HUES6 (cell line): ENCODE results near the gene DOCK10.

Experiments used
- H3K27ac ChIP-seq: 2 replicates; pipeline ENCODE4 v1.7.0; 2013; ENCODE audit warnings: low read depth, mild to moderate bottlenecking, low read length, inconsistent platforms
- H3K27me3 ChIP-seq: 2 replicates; pipeline ENCODE4 v1.6.1; 2013; ENCODE audit warnings: low read length; ENCODE audit not compliant: control insufficient read depth, insufficient read depth
- H3K36me3 ChIP-seq: 2 replicates; pipeline ENCODE4 v1.6.1; 2013; ENCODE audit warnings: low read length; ENCODE audit not compliant: control insufficient read depth, insufficient read depth
- H3K4me1 ChIP-seq: 2 replicates; pipeline ENCODE4 v1.6.1; 2013; ENCODE audit warnings: low read length; ENCODE audit not compliant: control insufficient read depth, insufficient read depth
- H3K4me3 ChIP-seq: 2 replicates; pipeline ENCODE4 v1.5.1; 2013; ENCODE audit warnings: low read depth, low read length
- H3K9ac ChIP-seq: one replicate; pipeline ENCODE4 v1.6.1; 2013; ENCODE audit warnings: mild to moderate bottlenecking, low read length
- H3K9me3 ChIP-seq: 2 replicates; pipeline ENCODE4 v1.6.1; 2013; ENCODE audit warnings: low read depth, low read length; ENCODE audit not compliant: control insufficient read depth, insufficient read depth

DOCK10 gene

DNA sequence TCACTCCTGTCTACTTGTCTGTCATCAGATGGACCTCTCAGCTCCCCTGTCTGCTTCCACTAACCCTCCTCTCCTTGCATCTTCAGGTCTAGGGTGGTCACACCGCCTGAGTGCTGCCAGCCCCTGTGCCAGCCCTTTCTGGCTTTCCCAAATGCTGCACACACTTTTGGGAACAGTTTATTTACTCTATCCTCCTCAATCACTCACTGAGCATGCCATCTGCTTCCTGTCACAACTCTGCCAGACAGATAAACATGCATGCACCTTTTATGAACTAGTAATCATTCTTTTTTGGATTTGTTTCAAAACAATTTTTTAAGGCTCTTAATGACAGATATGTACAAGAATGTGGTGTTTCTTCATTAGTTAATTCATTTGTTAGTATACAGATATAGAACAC, 269.8 kb downstream of the DOCK10 start:
- Histone ChIP-seq H3K27me3 (no peaks in the 10 kb centered on the region), H3K4me1 (no peaks in the 10 kb centered on the region), H3K4me3 (no peak overlapping the region), H3K27ac (no peak overlapping the region), H3K36me3 (no peaks in the 10 kb centered on the region), H3K9me3 (0 out of 2 replicates have a peak, but pooled peaks cover 5% of the 10 kb centered on the region), H3K9ac (no peak overlapping the region)

DNA sequence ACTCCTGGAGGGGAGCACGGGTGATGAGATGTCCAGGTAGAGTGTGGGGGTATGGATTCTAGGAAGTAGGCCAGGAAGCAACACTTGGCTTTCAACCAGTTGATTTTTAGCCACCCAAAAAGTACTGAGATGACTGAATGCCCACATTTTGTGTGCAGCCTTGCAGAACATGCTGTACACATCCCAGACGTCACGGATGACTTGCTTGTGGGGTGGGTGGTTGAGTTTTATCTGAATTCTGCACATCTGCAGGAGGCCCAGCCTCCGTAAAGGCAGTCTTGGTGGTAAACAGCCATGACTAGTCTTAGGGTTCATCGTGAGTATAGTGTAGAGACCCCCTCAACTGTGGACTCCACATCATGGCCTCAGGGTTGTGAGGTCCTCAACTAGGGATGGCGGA, 272.8 kb downstream of the DOCK10 start:
- no peak overlapping the region for H3K4me3 ChIP-seq
- H3K4me1 ChIP-seq = no peaks in the 10 kb centered on the region
- no peaks in the 10 kb centered on the region for H3K27me3 ChIP-seq
- H3K9ac ChIP-seq = no peak overlapping the region
- H3K27ac ChIP-seq = no peak overlapping the region
- H3K36me3 ChIP-seq = no peaks in the 10 kb centered on the region
- H3K9me3 ChIP-seq = 0 out of 2 replicates have a peak, but pooled peaks cover 5% of the 10 kb centered on the region

- no peaks in the 10 kb centered on the region for H3K4me1 ChIP-seq
- H3K9me3 ChIP-seq = peaks cover 16% of the 10 kb centered on the region
- H3K9ac ChIP-seq = no peak overlapping the region
- no peaks in the 10 kb centered on the region for H3K27me3 ChIP-seq
- no peak overlapping the region for H3K27ac ChIP-seq
- no peak overlapping the region for H3K4me3 ChIP-seq
- H3K36me3 ChIP-seq = no peaks in the 10 kb centered on the region
Observed at GRCh38 chr2:224764565-224765236, 277.6 kb downstream of the DOCK10 start.

GRCh38 chr2:224757934-224758548, 284.2 kb downstream of the DOCK10 start:
- Histone ChIP-seq H3K9me3 (peaks cover 50% of the 10 kb centered on the region), H3K4me1 (no peaks in the 10 kb centered on the region), H3K4me3 (no peak overlapping the region), H3K36me3 (no peaks in the 10 kb centered on the region), H3K9ac (no peak overlapping the region), H3K27ac (no peak overlapping the region), H3K27me3 (no peaks in the 10 kb centered on the region)

DNA sequence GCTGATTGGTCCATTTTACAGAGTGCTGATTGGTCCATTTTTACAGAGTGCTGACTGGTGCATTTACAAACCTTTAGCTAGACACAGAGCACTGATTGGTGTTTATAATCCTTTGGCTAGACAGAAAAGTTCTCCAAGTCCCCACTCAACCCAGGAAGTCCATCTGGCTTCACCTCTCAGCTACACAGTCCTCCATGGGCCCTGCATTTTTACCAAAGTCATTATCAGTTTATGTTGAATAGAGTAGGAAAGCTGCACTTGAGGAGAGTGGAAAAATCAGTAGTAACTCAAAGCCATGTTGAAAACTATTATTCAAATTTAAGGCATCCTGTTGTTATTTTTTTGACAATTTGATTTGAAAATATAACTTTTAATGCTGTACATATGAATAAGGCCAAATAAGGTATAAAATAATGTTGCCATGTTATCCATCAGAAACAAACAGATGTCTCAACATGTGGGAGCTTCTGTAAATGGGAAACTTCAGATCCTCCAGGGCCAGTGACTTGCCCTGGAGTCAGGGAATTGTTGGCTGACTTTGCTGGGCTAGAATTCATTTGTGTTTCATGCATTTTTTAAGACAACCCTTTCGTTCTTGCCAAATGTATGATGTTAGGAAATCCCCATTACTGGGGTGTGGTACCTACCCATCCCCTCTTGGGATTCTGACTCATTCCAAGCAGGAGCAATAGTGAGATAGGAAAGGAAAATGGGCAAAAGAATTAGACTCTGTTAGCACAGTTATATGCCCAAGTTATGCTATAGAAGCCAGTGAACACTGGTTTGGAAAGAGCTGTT, 288.3 kb downstream of the DOCK10 start:
- H3K36me3 ChIP-seq = no peaks in the 10 kb centered on the region
- no peak overlapping the region for H3K9ac ChIP-seq
- H3K4me3 ChIP-seq = no peak overlapping the region
- no peak overlapping the region for H3K27ac ChIP-seq
- H3K27me3 ChIP-seq = no peaks in the 10 kb centered on the region
- peaks cover 31% of the 10 kb centered on the region for H3K9me3 ChIP-seq
- no peaks in the 10 kb centered on the region for H3K4me1 ChIP-seq

DNA sequence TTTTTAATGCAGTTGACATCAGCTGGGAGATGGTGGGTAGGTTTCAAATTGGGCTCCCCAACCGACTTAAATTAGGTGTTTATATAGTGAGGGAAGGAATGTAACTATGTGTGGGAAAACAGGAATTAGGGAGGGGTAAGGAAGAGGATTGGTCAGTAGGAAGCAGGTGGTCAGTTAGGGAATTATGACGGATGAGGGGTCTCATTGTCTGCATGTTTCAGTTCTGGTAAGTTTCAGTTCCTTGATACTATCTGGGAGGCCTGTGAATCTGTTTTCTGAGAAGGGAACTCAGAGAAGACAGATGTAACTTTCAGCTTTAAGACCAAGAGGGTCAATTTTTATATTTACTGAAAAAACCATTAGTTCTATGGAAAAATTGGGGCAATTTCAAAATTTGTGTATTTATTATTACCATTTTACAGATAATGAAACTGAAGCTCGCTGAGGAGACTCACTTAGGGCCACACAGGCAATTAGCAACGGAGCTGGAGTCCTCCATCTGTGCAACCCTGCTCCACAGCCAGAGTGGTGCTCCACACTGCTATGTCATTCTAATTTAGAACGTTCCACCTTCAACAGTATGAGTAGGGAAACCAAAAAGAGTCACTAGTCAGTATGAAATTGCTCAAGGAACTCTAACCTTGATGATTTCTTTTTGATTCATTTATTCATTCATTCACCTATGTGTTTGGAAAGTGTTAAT, 290.1 kb downstream of the DOCK10 start:
- no peak overlapping the region for H3K4me3 ChIP-seq

DNA sequence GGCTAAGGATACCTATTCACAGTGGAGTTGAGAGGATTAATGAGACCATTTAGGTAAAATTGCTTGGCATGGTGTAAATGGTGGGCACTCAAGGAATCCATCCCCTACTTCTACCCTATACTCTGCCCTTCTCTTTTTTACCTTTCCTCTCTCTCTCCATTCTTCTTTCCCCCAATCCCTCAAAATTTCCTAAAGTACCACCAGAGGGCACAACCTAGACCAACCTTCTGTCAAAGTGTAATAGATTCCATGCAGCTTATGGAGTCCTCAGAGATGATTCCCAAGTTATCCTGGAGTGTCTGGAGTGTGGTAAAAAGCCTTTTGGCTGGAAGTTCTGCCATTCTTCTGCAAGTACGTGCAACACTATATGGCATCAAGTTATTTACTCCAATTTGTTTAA, 293.1 kb downstream of the DOCK10 start:
- H3K9ac ChIP-seq = no peak overlapping the region
- H3K4me3 ChIP-seq = no peak overlapping the region
- peaks cover 1% of the 10 kb centered on the region; the same call in 1 of the 2 replicates for H3K9me3 ChIP-seq
- H3K4me1 ChIP-seq = no peaks in the 10 kb centered on the region
- H3K27me3 ChIP-seq = no peaks in the 10 kb centered on the region
- H3K27ac ChIP-seq = no peak overlapping the region
- H3K36me3 ChIP-seq = no peaks in the 10 kb centered on the region

More for the DNA sequence above, 290.1 kb downstream of the DOCK10 start:
- no peaks in the 10 kb centered on the region for H3K27me3 ChIP-seq
- H3K9me3 ChIP-seq = peaks cover 13% of the 10 kb centered on the region; the same call in 1 of the 2 replicates
- no peaks in the 10 kb centered on the region for H3K36me3 ChIP-seq
- H3K4me1 ChIP-seq = no peaks in the 10 kb centered on the region
- no peak overlapping the region for H3K27ac ChIP-seq
- no peak overlapping the region for H3K9ac ChIP-seq

- Histone ChIP-seq H3K27me3 (no peaks in the 10 kb centered on the region), H3K9ac (no peak overlapping the region), H3K36me3 (no peaks in the 10 kb centered on the region), H3K4me3 (no peak overlapping the region), H3K27ac (no peak overlapping the region), H3K9me3 (no peaks in the 10 kb centered on the region), H3K4me1 (no peaks in the 10 kb centered on the region)
Observed at GRCh38 chr2:224747765-224748164, 294.5 kb downstream of the DOCK10 start.

DNA sequence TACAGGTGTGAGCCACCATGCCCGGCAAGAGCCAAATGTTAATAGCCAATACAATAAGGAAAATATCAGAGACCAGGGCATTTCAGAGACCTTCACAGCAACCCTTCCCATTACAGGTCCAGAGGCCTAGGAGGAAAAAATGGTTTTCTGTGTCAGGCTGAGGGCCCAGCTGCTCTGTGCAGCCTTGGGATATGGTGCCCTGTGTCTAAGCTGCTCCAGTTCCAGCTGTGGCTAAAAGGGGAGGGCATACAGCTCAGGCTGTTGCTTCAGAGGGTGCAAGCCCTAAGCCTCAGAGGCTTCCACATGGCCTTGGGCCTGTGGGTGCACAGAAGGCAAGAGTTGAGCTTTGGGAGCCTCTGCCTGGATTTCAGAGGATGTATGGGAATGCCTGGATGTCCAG, 306.0 kb downstream of the DOCK10 start:
- peaks cover 44% of the 10 kb centered on the region for H3K9me3 ChIP-seq
- H3K27ac ChIP-seq = no peak overlapping the region
- H3K9ac ChIP-seq = no peak overlapping the region
- no peaks in the 10 kb centered on the region for H3K4me1 ChIP-seq
- no peaks in the 10 kb centered on the region for H3K27me3 ChIP-seq
- no peak overlapping the region for H3K4me3 ChIP-seq
- no peaks in the 10 kb centered on the region for H3K36me3 ChIP-seq

- H3K27ac ChIP-seq = no peak overlapping the region
- no peaks in the 10 kb centered on the region for H3K27me3 ChIP-seq
- H3K36me3 ChIP-seq = no peaks in the 10 kb centered on the region
- H3K9ac ChIP-seq = no peak overlapping the region
- peaks cover 43% of the 10 kb centered on the region for H3K9me3 ChIP-seq
- no peaks in the 10 kb centered on the region for H3K4me1 ChIP-seq
- H3K4me3 ChIP-seq = no peak overlapping the region
Observed at GRCh38 chr2:224734949-224735348, 307.3 kb downstream of the DOCK10 start.
